GM12878 (cell line): ENCODE data around the gene NAV2. TPM values are rescaled to one million over a fixed set of nuclear protein-coding genes. Genes with fewer than 3 reads are reported as not detected.

Experiments used
- ATAC-seq: fragments of 200-7000 bp; cut with Tn5 transposase; 3 replicates; pipeline ENCODE4 v1.9.1; 2020; ENCODE audit warnings: mild to moderate bottlenecking, moderate library complexity
- BruUV-seq: library from RNA; stranded (reverse); fragments of 400-500 nt; replicated peaks from 2 replicates; lab custom pipeline; 2021; lab: Mats Ljungman, UMichigan
- CTCF ChIA-PET: fragments of 300-600 bp; sonication (Branson Sonifier 250); formaldehyde crosslinking; extraction: SDS; loops from one replicate; lab custom pipeline; 2021; ENCODE audit warnings: inconsistent platforms; lab: Yijun Ruan, JAX
- POLR2A ChIA-PET: fragments of 350-600 bp; formaldehyde crosslinking; extraction: SDS; loops from one replicate; lab custom pipeline; 2021; ENCODE audit warnings: inconsistent platforms; lab: Charles Lee
- RAD21 ChIA-PET: fragments of 300-600 bp; sonication (Branson Sonifier 250); formaldehyde crosslinking; loops from one replicate; lab custom pipeline; 2023; ENCODE audit warnings: antibody characterized with exemption; ENCODE audit not compliant: unreplicated experiment; lab: Charles Lee
- SMC1A ChIA-PET: fragments of 300-600 bp; sonication (Branson Sonifier 250); formaldehyde crosslinking; loops from one replicate; lab custom pipeline; 2023; ENCODE audit not compliant: unreplicated experiment, uncharacterized antibody; lab: Charles Lee
- DNase-seq: peaks from one replicate; pipeline ENCODE4 v3.0.0-alpha.2; 2011; ENCODE audit warnings: low read depth, low spot score
- FAIRE-seq: peaks from 3 replicates; lab custom pipeline; 2011; peaks lifted over from hg19 to GRCh38; lab: Jason Lieb, UNC
- H2AFZ ChIP-seq: 2 replicates; pipeline ENCODE4 v1.6.0; 2011; ENCODE audit warnings: low read depth, low read length, control low read depth; ENCODE audit not compliant: control insufficient read depth
- H3K27ac ChIP-seq: 2 replicates; pipeline ENCODE4 v1.5.1; 2011; ENCODE audit warnings: control low read depth; ENCODE audit not compliant: control insufficient read depth, insufficient read depth
- H3K27me3 ChIP-seq, 2 experiments: replicated peaks in 1 of 2; 2 replicates each; pipeline versions ENCODE4 v1.6.0 to v1.6.1; 2011; ENCODE audit warnings: low read length in 1 of 2; ENCODE audit not compliant: control insufficient read depth in 2 of 2, insufficient read depth in 2 of 2
- H3K36me3 ChIP-seq, 2 experiments: 2 replicates each; pipeline ENCODE4 v1.5.1; 2011; ENCODE audit warnings: low read length in 1 of 2; ENCODE audit not compliant: control insufficient read depth in 2 of 2, insufficient read depth in 2 of 2
- H3K4me1 ChIP-seq: 2 replicates; pipeline ENCODE4 v1.6.1; 2011; ENCODE audit warnings: mild to moderate bottlenecking, low read length, moderate library complexity, mixed read lengths; ENCODE audit not compliant: control insufficient read depth, insufficient read depth
- H3K4me2 ChIP-seq: 2 replicates; pipeline ENCODE4 v1.6.0; 2011; ENCODE audit warnings: control low read depth; ENCODE audit not compliant: control insufficient read depth, insufficient read depth
- H3K4me3 ChIP-seq: fragments of 200-600 bp; sonication (generic); 2 replicates; pipeline ENCODE4 v1.5.1; 2016
- H3K79me2 ChIP-seq: 2 replicates; pipeline ENCODE4 v1.6.0; 2011; ENCODE audit warnings: low read length; ENCODE audit not compliant: control insufficient read depth, insufficient read depth
- H3K9ac ChIP-seq: 2 replicates; pipeline ENCODE4 v1.8.0; 2011; ENCODE audit warnings: low read length, control low read depth, mixed read lengths; ENCODE audit not compliant: control insufficient read depth, insufficient read depth
- H3K9me3 ChIP-seq: replicated peaks from 3 replicates; pipeline ENCODE4 v1.5.1; 2011; ENCODE audit warnings: mild to moderate bottlenecking, low read length; ENCODE audit not compliant: control insufficient read depth, insufficient read depth
- H4K20me1 ChIP-seq: 2 replicates; pipeline ENCODE4 v1.6.0; 2011; ENCODE audit not compliant: control insufficient read depth, insufficient read depth
- ATF2 ChIP-seq: IDR thresholded peaks from 2 replicates; pipeline ENCODE4 v1.6.1; 2012; ENCODE audit warnings: low read length, inconsistent platforms
- CREB1 ChIP-seq: IDR thresholded peaks from 2 replicates; pipeline ENCODE4 v1.6.1; 2012; ENCODE audit warnings: low read depth, mild to moderate bottlenecking, inconsistent platforms
- CREM ChIP-seq: IDR thresholded peaks from 2 replicates; pipeline ENCODE4 v1.6.1; 2014; ENCODE audit warnings: antibody characterized with exemption, low read depth
- CTCF ChIP-seq, 3 experiments: IDR thresholded peaks in 2 of 3; conservative IDR thresholded peaks in 1 of 3; 2 replicates each; pipeline ENCODE4 v1.5.1; 2011; ENCODE audit warnings: low read depth in 3 of 3, low read length in 3 of 3, mild to moderate bottlenecking in 3 of 3, control low read depth in 2 of 3, moderate library complexity in 2 of 3, inconsistent platforms in 1 of 3, mixed read lengths in 1 of 3; ENCODE audit not compliant: control insufficient read depth in 2 of 3, insufficient read depth in 1 of 3; ENCODE audit errors: extremely low read depth in 1 of 3
- GATAD2B ChIP-seq: fragments of 450-650 bp; conservative IDR thresholded peaks from 2 replicates; pipeline ENCODE4 v1.6.1; 2017; ENCODE audit warnings: low read depth, mild to moderate bottlenecking, moderate library complexity
- HDAC2 ChIP-seq: fragments of 200-600 bp; sonication (generic); IDR thresholded peaks from 2 replicates; pipeline ENCODE4 v1.6.1; 2017
- IRF4 ChIP-seq: IDR thresholded peaks from 2 replicates; pipeline ENCODE4 v1.6.1; 2011; ENCODE audit warnings: low read depth, low read length
- MEF2B ChIP-seq: fragments of 450-650 bp; IDR thresholded peaks from 2 replicates; pipeline ENCODE4 v1.6.1; 2018; ENCODE audit warnings: mild to moderate bottlenecking, moderate library complexity; ENCODE audit not compliant: partially characterized antibody, poor library complexity, severe bottlenecking
- PKNOX1 ChIP-seq: fragments of 450-650 bp; IDR thresholded peaks from 2 replicates; pipeline ENCODE4 v1.6.1; 2016; ENCODE audit warnings: mild to moderate bottlenecking
- SMC3 ChIP-seq: IDR thresholded peaks from 2 replicates; pipeline ENCODE4 v1.6.1; 2011; ENCODE audit warnings: low read length, improper control_type of control experiment, borderline replicate concordance
- SUPT20H ChIP-seq: IDR thresholded peaks from 2 replicates; pipeline ENCODE4 v1.6.1; 2011; ENCODE audit warnings: low read depth, mild to moderate bottlenecking, low read length, moderate library complexity, borderline replicate concordance; ENCODE audit not compliant: control insufficient read depth
- ZBTB33 ChIP-seq: fragments of 450-650 bp; IDR thresholded peaks from 2 replicates; pipeline ENCODE4 v1.6.1; 2017; ENCODE audit warnings: mild to moderate bottlenecking
- ZNF384 ChIP-seq: IDR thresholded peaks from 2 replicates; pipeline ENCODE4 v1.6.1; 2012; ENCODE audit warnings: low read depth, mild to moderate bottlenecking, low read length, improper control_type of control experiment, borderline replicate concordance
- WGBS: methylation state at CpG from one replicate; pipeline ENCODE4 v1.1.6; 2016; ENCODE audit warnings: low lambda C conversion rate; ENCODE audit not compliant: insufficient replicate concordance, insufficient coverage; ENCODE audit errors: missing lambda C conversion rate; 5-methylcytosine and 5-hydroxymethylcytosine counted together
- in situ Hi-C: fragments of 300-500 bp; cut with MboI; formaldehyde crosslinking; loops from 9 replicates; pipeline ENCODE4 v1.14.3; 2018; ENCODE audit warnings: mixed read lengths
- intact Hi-C: fragments of 100-400 bp; cut with micrococcal nuclease; formaldehyde crosslinking; loops from one replicate; pipeline ENCODE4 v1.14.2; 2022; ENCODE audit not compliant: unreplicated experiment
- polyA plus RNA-seq, 11 experiments: library from polyadenylated mRNA; depleted of rRNA in 4 of 11; unstranded in 6 of 11; stranded (reverse) in 5 of 11; fragments of >200 nt; fragmentation: Nextera tagmentation in 4 of 11; fragmentation: Illumina TruSeq in 1 of 11; extraction: Ambion mirVana in 4 of 11; extraction: Trizol in 1 of 11; gene quantifications; 1 replicate in 1 of 11; 2 replicates in 10 of 11; pipeline versions ENCODE4 v1.2.1 to v1.2.3, GENCODE V29; 2011 to 2016; ENCODE audit warnings: inconsistent platforms in 2 of 11, missing spikeins in 2 of 11, low read depth in 1 of 11
- total RNA-seq, 4 experiments: library from RNA; depleted of rRNA in 3 of 4; stranded (reverse); fragments of >200 nt in 3 of 4; fragmentation: Illumina TruSeq in 1 of 4; extraction: Trizol in 1 of 4; gene quantifications; 2 replicates each; pipeline versions ENCODE4 v1.2.1 to v1.2.3, GENCODE V29; 2013 to 2021

NAV2 gene
- total and polyA plus RNA-seq, 10 of the 15 experiments (the other 5 are each of a cell fraction or from before 2014, with no cell fraction given) = 0.35 to 6.1 (median 1.1) TPM

GRCh38 chr11:19669511-19669910 lies 43.1 kb upstream of the NAV2 start:
- ChIA-PET POLR2A (no interaction called here), RAD21 (no interaction called here), CTCF (no interaction called here), SMC1A (interaction anchor here (0.6 kb wide), 1 partner anchor 595 kb away, joined by 3 read pairs; no protein-coding TSS in a partner anchor)
- no peaks in the 10 kb centered on the region for H3K36me3 ChIP-seq
- in situ Hi-C loops = no loop called here
- H3K9ac ChIP-seq = no peak overlapping the region
- TF ChIP-seq HDAC2 (no peak), MEF2B (no peak), GATAD2B (no peak), SUPT20H (no peak), CREM (no peak), SMC3 (no peak), CREB1 (no peak), ZNF384 (no peak), ZBTB33 (no peak), ATF2 (no peak), IRF4 (no peak), PKNOX1 (no peak), CTCF (IDR thresholded peaks at IDR 0.05 in 2 of 3, conservative IDR thresholded peaks at IDR 0.05 in 1 of 3; ENCODE audit: control insufficient read depth in 2 of 3, extremely low read depth in 1 of 3, insufficient read depth in 1 of 3, low read depth in 3 of 3, low read length in 3 of 3) (no peak)
- BruUV-seq = no TSS peak
- peaks cover 5% of the 10 kb centered on the region; the same call in 1 of the 2 replicates for H3K4me1 ChIP-seq
- H3K79me2 ChIP-seq = no peaks in the 10 kb centered on the region
- no peaks in the 10 kb centered on the region; a peak in 1 of 4 replicates for H3K27me3 ChIP-seq
- no peak overlapping the region for H3K27ac ChIP-seq
- no peak overlapping the region for H3K4me3 ChIP-seq
- H3K4me2 ChIP-seq = no peak overlapping the region
- no peak for FAIRE-seq
- H2AFZ ChIP-seq = no peak overlapping the region
- WGBS = 75% methylated on average over 1 of the region's 1 CpG
- no peaks in the 10 kb centered on the region for H3K9me3 ChIP-seq
- intact Hi-C loops = no loop called here
- no peak for DNase-seq
- H4K20me1 ChIP-seq = no peaks in the 10 kb centered on the region
- ATAC-seq = no peak
